SK-N-SH (cell line): Measurements from ENCODE around the gene LSM8. TPM values are rescaled to one million over a fixed set of nuclear protein-coding genes. Genes with fewer than 3 reads are reported as not detected.

Source experiments
- CTCF ChIA-PET: fragments of 300-600, 350-600 bp; formaldehyde crosslinking; extraction: SDS; loops from one replicate; lab custom pipeline; 2021; lab: Yijun Ruan, JAX
- POLR2A ChIA-PET: fragments of 350-600 bp; sonication (Branson Sonifier 250); formaldehyde crosslinking; extraction: SDS; loops from one replicate; lab custom pipeline; 2020; ENCODE audit warnings: antibody characterized with exemption, inconsistent platforms; lab: Yijun Ruan, JAX
- DNase-seq: peaks from one replicate; pipeline ENCODE4 v3.0.0; 2012
- H2AFZ ChIP-seq: fragments of 200-600 bp; sonication (generic); 2 replicates; pipeline ENCODE4 v1.8.1; 2016; ENCODE audit warnings: antibody characterized with exemption, mild to moderate bottlenecking, low read depth
- H3F3A ChIP-seq: fragments of 200-600 bp; sonication (generic); replicated peaks from 2 replicates; pipeline ENCODE3; 2016; ENCODE audit warnings: antibody characterized with exemption, mild to moderate bottlenecking; ENCODE audit not compliant: insufficient read depth
- H3K27ac ChIP-seq, 2 experiments: fragments of 200-500 bp in 1 of 2; fragments of 200-600 bp in 1 of 2; sonication (Bioruptor generic) in 1 of 2; sonication (generic), shearing (Covaris generic) in 1 of 2; 2 replicates each; pipeline versions ENCODE4 v1.5.1 to v1.6.1; 2014 to 2016; ENCODE audit warnings: low read depth in 2 of 2, inconsistent platforms in 1 of 2, low read length in 1 of 2, mild to moderate bottlenecking in 1 of 2, mixed read lengths in 1 of 2
- H3K27me3 ChIP-seq: fragments of 200-600 bp; sonication (generic), shearing (Covaris generic); 2 replicates; pipeline ENCODE4 v1.6.1; 2016; ENCODE audit warnings: mixed run types; ENCODE audit not compliant: insufficient read depth
- H3K36me3 ChIP-seq, 2 experiments: fragments of 200-500 bp in 1 of 2; fragments of 200-600 bp in 1 of 2; sonication (Bioruptor generic) in 1 of 2; sonication (generic) in 1 of 2; replicated peaks in 1 of 2; 2 replicates each; pipeline versions ENCODE3 to v1.5.1; 2014 to 2016; ENCODE audit warnings: low read length in 1 of 2, mild to moderate bottlenecking in 1 of 2; ENCODE audit not compliant: insufficient read depth in 2 of 2, control insufficient read depth in 1 of 2
- H3K4me1 ChIP-seq, 2 experiments: fragments of 200-500 bp in 1 of 2; fragments of 200-600 bp in 1 of 2; sonication (Bioruptor generic) in 1 of 2; sonication (generic), shearing (Covaris generic) in 1 of 2; 2 replicates each; pipeline versions ENCODE4 v1.5.1 to v1.6.1; 2014 to 2016; ENCODE audit warnings: low read depth in 1 of 2, low read length in 1 of 2, mixed run types in 1 of 2; ENCODE audit not compliant: insufficient read depth in 2 of 2, control insufficient read depth in 1 of 2
- H3K4me2 ChIP-seq: fragments of 200-600 bp; sonication (generic), shearing (Covaris generic); 2 replicates; pipeline ENCODE4 v1.6.1; 2017; ENCODE audit warnings: mixed run types
- H3K4me3 ChIP-seq, 2 experiments: fragments of 200-500 bp in 1 of 2; fragments of 200-600 bp in 1 of 2; sonication (Bioruptor generic) in 1 of 2; sonication (generic), shearing (Covaris generic) in 1 of 2; 2 replicates each; pipeline versions ENCODE4 v1.5.1 to v1.8.1; 2014 to 2016; ENCODE audit warnings: low read depth in 2 of 2, inconsistent platforms in 1 of 2, low read length in 1 of 2, mild to moderate bottlenecking in 1 of 2, mixed read lengths in 1 of 2, moderate library complexity in 1 of 2
- H3K79me2 ChIP-seq: fragments of 200-600 bp; sonication (generic); 2 replicates; pipeline ENCODE4 v1.8.1; 2017; ENCODE audit warnings: mild to moderate bottlenecking; ENCODE audit not compliant: insufficient read depth
- H3K9ac ChIP-seq: fragments of 200-600 bp; sonication (generic); 2 replicates; pipeline ENCODE4 v1.6.1; 2017; ENCODE audit warnings: mixed run types
- H3K9me2 ChIP-seq: fragments of 200-600 bp; sonication (generic); 2 replicates; pipeline ENCODE4 v1.6.1; 2017; ENCODE audit warnings: mixed run types
- H3K9me3 ChIP-seq: fragments of 200-600 bp; sonication (generic); 2 replicates; pipeline ENCODE4 v1.6.1; 2017; ENCODE audit warnings: mixed run types, mild to moderate bottlenecking, moderate library complexity
- H4K20me1 ChIP-seq: fragments of 200-600 bp; sonication (generic); 2 replicates; pipeline ENCODE4 v1.6.1; 2017; ENCODE audit warnings: mild to moderate bottlenecking, mixed run types; ENCODE audit not compliant: insufficient read depth
- EP300 ChIP-seq, 2 experiments: IDR thresholded peaks; 2 replicates each; pipeline versions ENCODE4 v1.4.0 to v1.6.1; 2012; ENCODE audit warnings: borderline replicate concordance in 1 of 2, low read depth in 1 of 2, low read length in 1 of 2
- EZH2phosphoT487 ChIP-seq: fragments of 200-600 bp; sonication (generic); IDR thresholded peaks from 2 replicates; pipeline ENCODE4 v1.6.1; 2017; ENCODE audit warnings: low read depth, mixed run types, mild to moderate bottlenecking, antibody characterized with exemption, moderate library complexity, borderline replicate concordance
- RFX5 ChIP-seq: IDR thresholded peaks from 2 replicates; pipeline ENCODE4 v1.6.1; 2012; ENCODE audit warnings: mild to moderate bottlenecking, improper control_type of control experiment, low read length
- SIN3A ChIP-seq: IDR thresholded peaks from 2 replicates; pipeline ENCODE4 v1.6.1; 2012; ENCODE audit warnings: low read depth, mild to moderate bottlenecking, low read length, moderate library complexity, borderline replicate concordance
- TCF12 ChIP-seq: IDR thresholded peaks from 2 replicates; pipeline ENCODE4 v1.4.0; 2012
- WGBS: methylation state at CpG from one replicate; pipeline ENCODE4 v1.1.6; 2017; ENCODE audit warnings: low lambda C conversion rate; 5-methylcytosine and 5-hydroxymethylcytosine counted together
- polyA plus RNA-seq, 3 experiments: library from polyadenylated mRNA; depleted of rRNA; stranded (reverse); fragments of >200 nt; gene quantifications; 2 replicates each; pipeline ENCODE4 v1.2.3, GENCODE V29; 2012

Gene LSM8
- polyA plus RNA-seq, 1 of the 3 experiments (the other 2 are of a cell fraction): 52.8 TPM

GRCh38 chr7:118185163-118185860 is 1.3 kb downstream of the LSM8 start:
- ChIA-PET POLR2A (no interaction called here), CTCF (interaction anchor here (0.8 to 2.0 kb wide), 4 partner anchors 10 to 726 kb away, joined by 3 to 8 read pairs (median 5); no protein-coding TSS in a partner anchor)
- no peaks in the 10 kb centered on the region for H3K9me3 ChIP-seq
- 52% methylated on average over 6 of the region's 6 CpGs for WGBS
- H3K27ac ChIP-seq: peak overlapping the region in 1 of 2 experiments; percentile 81; a peak in 2 of 4 replicates
- H3K4me1 ChIP-seq: peaks cover 5 to 17% of the 10 kb centered on the region in 2 experiments; a peak in 3 of 4 replicates
- no peak for TF ChIP-seq EZH2phosphoT487
- peak; percentile 50 for TF ChIP-seq TCF12
- no peak for TF ChIP-seq EP300 (IDR thresholded peaks at IDR 0.05; ENCODE audit: borderline replicate concordance in 1 of 2, low read depth in 1 of 2, low read length in 1 of 2)
- H3K79me2 ChIP-seq: peaks cover 67% of the 10 kb centered on the region
- peaks cover 5% of the 10 kb centered on the region; the same call in 1 of the 2 replicates for H4K20me1 ChIP-seq
- no peaks in the 10 kb centered on the region; the same call in 1 of the 2 replicates for H3K9me2 ChIP-seq
- H3K9ac ChIP-seq: peak overlapping the region; percentile 81
- H3K4me2 ChIP-seq: peak overlapping the region; percentile 82
- peaks cover 36 to 48% of the 10 kb centered on the region in 2 experiments for H3K36me3 ChIP-seq
- H2AFZ ChIP-seq: no peak overlapping the region
- H3K4me3 ChIP-seq: peak overlapping the region; percentile 95 to 98
- no peak for DNase-seq
- H3F3A ChIP-seq: peaks cover 19% of the 10 kb centered on the region
- no peaks in the 10 kb centered on the region for H3K27me3 ChIP-seq

- DNase-seq: no peak
- H3K36me3 ChIP-seq: peaks cover 45 to 60% of the 10 kb centered on the region in 2 experiments
- H3K4me2 ChIP-seq: peak overlapping the region; percentile 82
- no peak overlapping the region for H3K9ac ChIP-seq
- no peak overlapping the region for H2AFZ ChIP-seq
- ChIA-PET CTCF (interaction anchor here (2.0 kb wide), 1 partner anchor 9 kb away, joined by 7 read pairs; no protein-coding TSS in a partner anchor), POLR2A (no interaction called here)
- no peaks in the 10 kb centered on the region for H3K27me3 ChIP-seq
- H3K27ac ChIP-seq: no peak overlapping the region
- peaks cover 68% of the 10 kb centered on the region for H3K79me2 ChIP-seq
- H3K4me1 ChIP-seq: peaks cover 5 to 17% of the 10 kb centered on the region in 2 experiments; a peak in 3 of 4 replicates
- H3K4me3 ChIP-seq: no peak overlapping the region
- no peak for TF ChIP-seq SIN3A
- TF ChIP-seq RFX5: no peak
- peaks cover 5% of the 10 kb centered on the region; the same call in 1 of the 2 replicates for H4K20me1 ChIP-seq
- peaks cover 15% of the 10 kb centered on the region for H3F3A ChIP-seq
- no peaks in the 10 kb centered on the region for H3K9me3 ChIP-seq
- no peaks in the 10 kb centered on the region; the same call in 1 of the 2 replicates for H3K9me2 ChIP-seq
These were observed 2.5 kb downstream of the LSM8 start for GRCh38 chr7:118186501-118186900.

- CTCF ChIA-PET: interaction anchor here (1.0 to 4.2 kb wide), 9 partner anchors 8 to 54 kb away, joined by 3 to 27 read pairs (median 7); no protein-coding TSS in a partner anchor
These were observed 10.6 kb downstream of the LSM8 start for GRCh38 chr7:118194571-118194970.

More at GRCh38 chr7:118194571-118194970, 10.6 kb downstream of the LSM8 start:
- Histone ChIP-seq H3K4me2 (no peak overlapping the region), H3K36me3 (peaks cover 46% of the 10 kb centered on the region in 2 experiments), H3K4me3 (no peak overlapping the region), H3K9me3 (no peaks in the 10 kb centered on the region), H3K9ac (no peak overlapping the region), H4K20me1 (no peaks in the 10 kb centered on the region; the same call in 1 of the 2 replicates), H3K27me3 (no peaks in the 10 kb centered on the region), H3K9me2 (no peaks in the 10 kb centered on the region), H3K79me2 (0 out of 2 replicates have a peak, but pooled peaks cover 4% of the 10 kb centered on the region), H3K4me1 (no peaks in the 10 kb centered on the region), H3K27ac (no peak overlapping the region), H3F3A (peaks cover 48% of the 10 kb centered on the region), H2AFZ (no peak overlapping the region)
- POLR2A ChIA-PET: no interaction called here
- no peak for TF ChIP-seq SIN3A
- no peak for DNase-seq
- WGBS: 92% methylated on average over 2 of the region's 2 CpGs
